Measurements from ENCODE around the gene EMILIN2. TPM values are rescaled to one million over a fixed set of nuclear protein-coding genes. Genes with fewer than 3 reads are reported as not detected.

EMILIN2 gene
- total and polyA plus RNA-seq, 2 donors (not counting 3 experiments of a cell fraction or from before 2014, with no cell fraction given), result 9.4 to 13.4 TPM

DNA sequence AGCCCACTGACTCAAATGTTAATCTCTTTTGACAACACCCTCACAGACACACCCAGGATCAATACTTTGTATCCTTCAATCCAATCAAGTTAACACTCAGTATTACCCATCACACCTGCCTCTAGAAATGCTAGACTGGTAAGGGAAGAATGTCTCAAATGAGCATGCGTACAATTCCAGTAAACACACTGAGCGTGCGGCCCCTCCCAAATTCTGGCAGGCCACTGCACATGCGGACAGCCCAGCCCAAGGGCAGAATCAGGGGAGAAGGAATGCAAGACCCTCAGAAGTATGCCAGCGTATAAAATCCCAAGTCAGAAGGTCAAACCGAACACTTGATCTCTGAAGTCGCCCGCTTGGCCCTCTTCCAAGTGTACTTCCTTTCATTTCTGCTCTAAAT, 7.6 kb upstream of the EMILIN2 start:
- peaks cover 4 to 16% of the 10 kb centered on the region in 2 experiments for H3K27me3 ChIP-seq (ENCODE audit: control insufficient read depth in 2 of 2, insufficient read depth in 2 of 2, low read length in 2 of 2)
- no peaks in the 10 kb centered on the region for H4K20me1 ChIP-seq (replicated peaks; ENCODE audit: control insufficient read depth, extremely low read depth, insufficient read depth, low read length)
- H2AFZ ChIP-seq (ENCODE audit: low read depth, low read length), result no peak overlapping the region
- no peaks in the 10 kb centered on the region for H3K79me2 ChIP-seq (ENCODE audit: control insufficient read depth, insufficient read depth, low read length)
- CTCF ChIA-PET, result no interaction called here
- dilution Hi-C loops (cut with MboI; ENCODE audit: extremely low pct_ligation_motif_present, low sequenced_read_pairs), result no loop called here
- H3K4me1 ChIP-seq (ENCODE audit: control insufficient read depth, extremely low read depth, insufficient read depth, low read length), result no peaks in the 10 kb centered on the region
- H3K4me2 ChIP-seq (ENCODE audit: insufficient read depth, low read length), result no peak overlapping the region
- no peak overlapping the region for H3K4me3 ChIP-seq (replicated peaks in 1 of 3; ENCODE audit: insufficient read depth in 1 of 3, low read depth in 1 of 3, low read length in 3 of 3)
- no peak overlapping the region for H3K9ac ChIP-seq (replicated peaks; ENCODE audit: extremely low read depth, insufficient read depth, low read length)
- DNase-seq (ENCODE audit: low read depth, low spot score) (no peak), FAIRE-seq (no peak)
- no TSS peak for BruUV-seq (replicated peaks)
- H3K27ac ChIP-seq (ENCODE audit: insufficient read depth, low read depth, low read length), result no peak overlapping the region
- no peaks in the 10 kb centered on the region for H3K9me1 ChIP-seq (replicated peaks; ENCODE audit: control insufficient read depth, extremely low read depth, insufficient read depth, low read length)
- POLR2A ChIA-PET, result no interaction called here
- TF ChIP-seq GATA2 (IDR thresholded peaks at IDR 0.05; ENCODE audit: insufficient read depth, insufficient read length, low read depth, low read length), result no peak
- TF ChIP-seq EZH2 (IDR thresholded peaks at IDR 0.05; ENCODE audit: borderline replicate concordance, low read depth, low read length, severe bottlenecking), result no peak
- TF ChIP-seq POLR2AphosphoS5 (IDR thresholded peaks at IDR 0.05; ENCODE audit: insufficient read depth, low read depth, low read length), result no peak
- no peak for TF ChIP-seq CTCF (IDR thresholded peaks at IDR 0.05; ENCODE audit: extremely low read depth in 1 of 2, insufficient read depth in 1 of 2, low read depth in 1 of 2, low read length in 2 of 2)
- no peak for TF ChIP-seq JUN (IDR thresholded peaks at IDR 0.05; ENCODE audit: borderline replicate concordance, insufficient read depth, insufficient read length, low read depth)
- no peak for TF ChIP-seq FOS (IDR thresholded peaks at IDR 0.05; ENCODE audit: borderline replicate concordance, insufficient read depth, low read length)
- no peak for TF ChIP-seq POLR2A (IDR thresholded peaks at IDR 0.05; ENCODE audit: low read depth, low read length)
- no peak for TF ChIP-seq MAX (IDR thresholded peaks at IDR 0.05; ENCODE audit: insufficient read depth, insufficient read length)
- TF ChIP-seq MYC (IDR thresholded peaks at IDR 0.05; ENCODE audit: low read depth, low read length), result no peak
- intact Hi-C loops (cut with micrococcal nuclease), result no loop called here
- H3K36me3 ChIP-seq (ENCODE audit: control insufficient read depth in 2 of 2, extremely low read depth in 1 of 2, insufficient read depth in 2 of 2, low read length in 2 of 2), result no peaks in the 10 kb centered on the region
- no peaks in the 10 kb centered on the region for H3K9me3 ChIP-seq (replicated peaks; ENCODE audit: control insufficient read depth, insufficient read depth, low read length)
